ENCODE measurements around the gene SPATS2L. TPM values are rescaled to one million over a fixed set of nuclear protein-coding genes. Genes with fewer than 3 reads are reported as not detected.

Gene SPATS2L
- total RNA-seq, 1 donor from 2014 or later, result 40.8 TPM

DNA sequence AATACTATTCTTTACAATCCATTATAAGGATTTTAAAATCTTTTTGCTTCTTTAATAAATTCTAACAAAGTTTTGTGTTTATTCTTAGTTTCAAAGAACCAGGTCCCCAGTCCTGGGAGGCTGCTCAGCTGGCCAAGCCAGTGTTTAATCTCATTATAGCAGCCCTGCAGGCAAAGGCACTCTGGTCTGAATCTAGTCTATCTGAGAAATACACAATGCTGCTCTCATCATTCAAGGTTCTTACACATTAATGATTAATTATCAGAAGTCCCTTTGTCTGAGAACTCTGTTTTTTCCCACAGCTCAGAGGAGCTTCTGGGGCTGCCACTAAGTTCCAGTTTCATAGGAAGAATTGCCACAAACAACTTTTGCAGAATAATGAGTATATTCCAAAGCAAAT lies 175.7 kb downstream of the SPATS2L start:
- DNase-seq (ENCODE audit: low spot score in 2 of 2), result no peak
- FAIRE-seq, result no peak

DNA sequence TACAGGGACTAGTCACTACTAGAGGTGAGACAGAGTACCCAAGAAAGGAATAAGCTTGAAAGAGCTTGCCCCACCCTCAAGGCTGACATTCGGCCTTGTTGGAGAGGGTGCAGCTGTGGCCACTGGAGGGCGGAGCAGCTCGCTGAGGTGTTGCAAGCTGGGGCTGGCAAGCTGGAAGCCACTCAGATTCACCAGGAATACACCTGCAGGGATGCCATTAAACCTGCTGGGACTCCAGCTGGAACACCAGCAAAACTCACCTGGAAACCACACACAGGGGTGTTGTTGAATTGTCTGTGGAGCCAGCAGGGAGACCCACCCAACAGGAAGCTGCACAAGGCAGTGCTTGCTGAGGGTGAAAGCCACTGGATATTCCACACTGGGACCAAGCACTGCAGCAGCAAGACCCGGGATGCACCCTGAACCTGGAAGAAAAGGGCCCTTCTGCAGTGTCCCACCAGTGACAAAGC lies 177.3 kb downstream of the SPATS2L start:
- DNase-seq (ENCODE audit: low spot score in 2 of 2) (no peak), FAIRE-seq (no peak)

DNA sequence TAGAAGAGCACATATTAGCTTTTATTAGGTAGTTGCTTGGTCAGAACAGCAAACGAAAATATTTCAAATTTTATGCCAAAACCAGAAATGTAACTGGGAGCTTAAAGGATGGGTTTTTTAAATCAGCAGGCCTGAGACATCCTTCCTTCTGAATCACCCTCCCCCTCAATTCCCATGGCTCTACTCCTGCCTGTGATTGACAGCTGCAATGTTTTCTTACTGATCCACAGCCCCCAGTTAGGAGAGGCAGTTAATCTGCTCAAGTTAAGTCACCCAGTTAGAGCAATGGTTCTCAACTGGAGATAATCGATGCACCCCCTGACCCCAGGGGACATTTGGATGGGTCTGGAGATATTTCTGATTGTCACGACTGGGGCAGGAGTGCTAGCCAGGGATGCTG lies 178.4 kb downstream of the SPATS2L start:
- FAIRE-seq (no peak), DNase-seq (ENCODE audit: low spot score in 2 of 2) (no peak)

DNA sequence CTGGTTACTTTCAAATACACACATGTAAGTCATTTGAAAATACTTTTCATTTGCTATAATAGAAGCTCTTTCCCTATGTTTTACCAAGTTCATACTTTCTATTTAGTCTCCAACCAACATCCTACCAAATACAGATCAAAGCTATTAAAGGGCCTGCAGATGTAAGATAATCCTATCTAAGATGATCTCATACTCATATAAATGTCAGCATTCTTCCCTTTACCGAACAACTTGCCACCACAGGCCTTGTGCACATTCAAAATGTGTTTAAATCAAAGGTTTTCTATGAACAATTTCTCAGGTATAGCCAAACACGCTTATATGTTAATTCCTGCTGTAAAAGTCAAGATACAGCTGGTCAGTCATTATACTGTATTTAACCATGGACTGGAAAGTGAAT lies 180.0 kb downstream of the SPATS2L start:
- FAIRE-seq, result no peak
- DNase-seq (ENCODE audit: low spot score in 2 of 2), result no peak

DNA sequence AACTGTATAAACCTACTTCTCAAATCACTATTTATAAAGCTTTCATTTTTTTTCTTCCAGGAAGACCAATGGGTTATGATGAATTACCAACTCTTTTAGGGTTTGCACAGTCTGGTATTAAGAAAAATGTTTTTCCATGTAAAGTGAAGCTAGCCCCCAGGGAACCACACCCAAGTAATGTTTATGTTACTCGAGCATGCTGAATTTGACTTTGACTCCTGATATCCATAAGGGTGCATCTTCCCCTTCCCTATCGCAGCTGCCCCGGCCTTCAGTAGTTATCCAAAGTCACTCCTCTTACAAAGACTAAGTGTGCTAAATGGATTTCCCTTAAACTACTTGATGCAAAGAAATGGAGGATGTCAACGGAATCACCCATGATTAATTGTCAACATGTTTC lies 181.7 kb downstream of the SPATS2L start:
- no peak for FAIRE-seq
- no peak for DNase-seq (ENCODE audit: low spot score in 2 of 2)

DNA sequence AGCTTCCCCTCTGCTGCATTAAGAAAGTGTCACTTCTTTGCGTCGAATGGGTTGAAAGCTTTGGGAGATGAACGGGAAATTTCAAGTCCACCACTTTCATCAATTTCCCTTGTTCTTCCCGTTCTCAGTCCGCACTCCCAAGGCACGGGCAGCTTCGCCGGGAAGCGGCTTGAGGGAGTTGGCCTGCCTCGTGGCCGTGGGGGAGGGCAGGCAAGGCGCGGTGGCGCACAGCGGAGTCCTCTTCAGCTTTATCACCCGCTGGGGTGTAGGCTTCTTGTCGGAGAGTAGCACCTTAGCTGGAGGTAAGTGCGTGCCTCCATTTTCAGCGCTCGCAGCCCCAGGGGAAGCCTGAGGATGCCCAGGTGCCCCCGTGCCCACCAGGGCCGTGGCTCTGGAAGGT lies 183.5 kb downstream of the SPATS2L start:
- DNase-seq (ENCODE audit: low spot score in 2 of 2) (no peak), FAIRE-seq (no peak)

DNA sequence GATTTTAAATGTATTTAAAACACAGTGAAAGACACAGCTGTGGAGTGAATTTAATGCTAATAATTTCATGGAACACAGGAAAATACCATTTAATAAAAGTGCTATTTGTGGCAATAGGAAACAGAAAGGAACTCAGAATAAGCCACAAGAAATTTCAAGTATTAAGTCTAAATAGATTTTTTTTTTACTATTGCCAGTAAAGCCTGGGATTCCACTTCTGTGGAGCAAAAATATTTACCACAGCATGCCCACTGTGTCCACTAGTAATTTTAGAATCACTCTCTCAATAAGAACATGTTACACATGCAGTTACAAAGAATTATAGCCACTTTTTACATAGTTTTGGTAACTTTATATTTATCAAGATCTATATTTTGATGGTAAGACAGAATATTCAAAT lies 186.2 kb downstream of the SPATS2L start:
- FAIRE-seq (no peak), DNase-seq (ENCODE audit: low spot score in 2 of 2) (no peak)

- FAIRE-seq (no peak), DNase-seq (ENCODE audit: low spot score in 2 of 2) (no peak)
Observed at GRCh38 chr2:200494048-200494447, 187.6 kb downstream of the SPATS2L start.

DNA sequence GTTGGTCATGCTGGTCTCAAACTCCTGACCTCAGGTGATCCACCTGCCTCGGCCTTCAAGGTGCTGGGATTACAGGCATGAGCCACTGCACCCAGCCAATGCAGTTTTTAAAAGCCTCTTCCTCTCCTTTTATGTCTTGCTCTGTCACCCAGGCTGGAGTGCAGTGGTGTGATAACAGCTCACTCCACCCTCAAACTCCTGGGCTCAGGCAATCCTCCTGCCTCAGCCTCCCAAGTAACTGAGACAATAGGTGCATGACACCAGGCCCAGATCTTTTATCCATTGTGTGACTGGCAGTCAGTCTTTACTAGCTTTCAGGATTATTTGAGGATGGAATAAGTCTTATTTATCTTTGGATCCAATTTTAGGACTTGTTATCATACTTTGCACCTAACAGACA lies 190.2 kb downstream of the SPATS2L start:
- no peak for FAIRE-seq
- no peak for DNase-seq (ENCODE audit: low spot score in 2 of 2)

DNA sequence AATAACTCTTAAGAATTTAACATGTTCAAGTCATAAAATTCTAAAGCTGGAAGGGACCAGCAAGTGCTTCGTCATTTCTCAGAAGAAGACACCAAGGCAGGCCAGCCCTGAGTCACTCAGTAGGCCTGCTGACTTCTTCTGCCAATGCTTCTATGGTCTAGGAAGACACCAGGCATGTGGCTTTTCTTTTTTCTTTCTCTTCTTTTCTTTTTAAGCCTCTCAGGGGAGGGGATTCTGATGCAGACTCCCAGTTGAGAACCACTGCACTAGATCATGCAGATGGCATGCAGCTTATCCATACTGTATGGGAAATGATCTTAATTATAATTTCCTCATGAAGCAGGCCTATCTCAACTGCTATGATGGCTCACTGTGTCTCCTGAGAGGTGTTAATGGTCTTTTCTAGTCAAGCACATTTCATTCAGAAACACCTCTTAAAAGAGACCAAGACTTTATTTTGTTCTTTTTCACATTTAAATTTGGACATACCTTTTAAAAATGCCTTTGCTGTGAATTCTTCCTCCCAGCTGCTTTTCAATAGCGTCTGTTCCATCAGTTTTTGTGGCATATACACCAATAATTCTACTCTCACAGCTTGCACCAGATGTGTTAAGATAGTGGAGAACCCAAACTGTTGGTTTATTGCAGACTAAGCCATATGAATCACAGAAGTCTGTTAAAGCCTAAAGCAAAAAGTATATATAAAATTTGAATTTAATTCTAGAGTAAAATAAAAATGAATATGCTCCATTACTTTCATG lies 192.1 kb downstream of the SPATS2L start:
- no peak for FAIRE-seq
- no peak for DNase-seq (ENCODE audit: low spot score in 2 of 2)

GRCh38 chr2:200502196-200502595 lies 195.7 kb downstream of the SPATS2L start:
- FAIRE-seq (no peak), DNase-seq (ENCODE audit: low spot score in 2 of 2) (no peak)

DNA sequence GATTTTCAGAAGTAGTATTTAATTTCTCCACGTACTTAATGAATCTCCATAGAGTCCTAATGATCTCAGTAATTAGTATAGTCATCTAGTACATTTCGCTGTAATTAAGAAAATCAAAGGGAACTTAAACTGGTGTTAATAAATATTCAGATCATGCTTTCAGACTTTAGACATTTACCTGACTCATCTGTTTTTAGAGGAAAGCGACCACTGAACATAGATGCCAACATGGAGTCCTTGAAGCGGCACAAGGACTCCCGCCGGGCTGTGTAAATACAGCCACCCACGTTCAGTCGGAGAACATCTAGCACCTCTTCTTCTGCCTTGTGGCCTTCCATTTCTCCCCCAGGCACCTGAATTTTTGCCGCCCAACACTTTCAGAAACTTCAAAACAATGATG lies 200.2 kb downstream of the SPATS2L start:
- FAIRE-seq (no peak), DNase-seq (ENCODE audit: low spot score in 2 of 2) (no peak)

DNA sequence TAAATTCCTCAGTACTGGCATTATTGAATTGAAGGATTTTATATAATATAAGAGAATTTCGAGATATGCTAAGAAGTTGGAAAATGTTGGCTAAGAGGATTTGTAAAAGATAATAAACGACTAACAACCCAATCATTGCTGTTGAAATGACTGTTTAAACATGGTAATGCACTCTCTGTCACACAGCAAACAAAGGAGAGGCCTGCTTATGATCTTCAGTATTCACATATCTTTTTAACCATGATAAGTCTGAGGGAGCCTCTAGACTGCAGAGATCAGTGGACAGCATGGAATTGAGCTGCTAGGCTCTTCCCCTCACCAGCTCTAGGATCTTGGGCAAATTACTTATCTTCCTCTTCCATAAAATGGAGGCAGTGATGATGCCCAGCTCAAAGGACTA lies 200.7 kb downstream of the SPATS2L start:
- DNase-seq (ENCODE audit: low spot score in 2 of 2) (no peak), FAIRE-seq (no peak)

GRCh38 chr2:200509235-200509611 lies 202.7 kb downstream of the SPATS2L start:
- no peak for FAIRE-seq

DNA sequence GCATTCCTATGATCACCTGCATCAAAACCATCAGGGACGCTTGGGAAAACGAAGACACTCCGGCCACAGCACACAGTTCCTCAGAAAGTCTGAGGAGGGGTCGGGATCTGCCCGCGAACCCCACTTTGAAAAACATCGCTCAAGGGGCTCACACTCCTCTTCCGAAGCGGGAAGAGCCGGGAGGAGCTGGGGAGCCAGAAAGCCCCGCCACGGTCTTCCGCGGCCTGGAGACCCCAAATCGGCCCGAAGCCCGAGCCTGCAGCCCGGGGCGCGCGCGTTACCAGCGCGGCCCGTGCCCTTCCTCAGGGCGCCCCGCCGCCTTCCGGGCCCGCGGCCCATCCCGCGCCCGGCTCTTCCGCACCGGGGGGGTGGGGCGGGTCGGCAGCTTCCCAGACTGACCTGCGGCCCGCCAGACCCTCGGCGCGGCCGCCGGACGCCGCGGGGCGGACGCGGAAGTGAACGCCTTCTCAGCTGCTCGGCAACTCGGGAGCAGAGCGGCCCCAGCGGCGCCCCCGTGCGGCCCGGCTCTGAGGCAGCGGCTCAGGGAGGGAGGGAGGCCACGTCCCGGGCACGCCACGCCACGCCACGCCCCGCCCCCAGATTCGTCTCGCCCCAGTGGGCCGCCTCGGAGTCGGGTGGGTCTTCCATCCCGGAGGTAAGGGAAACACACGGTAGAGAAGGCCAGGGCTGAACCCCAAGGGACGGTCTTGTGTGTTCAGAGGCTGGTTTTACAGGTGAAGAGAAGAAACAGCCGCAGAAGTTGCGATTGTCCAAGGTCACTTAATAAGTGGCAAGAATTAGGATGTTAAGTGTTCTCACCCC lies 203.3 kb downstream of the SPATS2L start, which contains the start of gene KCTD18:
Gene KCTD18 (minus strand): TSS at position 457 of the 822 bp plus-strand sequence. CDS start 3,052 bp downstream, outside the sequence.
- DNase-seq (ENCODE audit: low spot score in 2 of 2), result peak; percentile 95 to 97
- no peak for FAIRE-seq

More at GRCh38 chr2:200509235-200509611, 202.7 kb downstream of the SPATS2L start:
- DNase-seq (ENCODE audit: low spot score in 2 of 2), result peak; percentile 24 to 36

- no peak for DNase-seq (ENCODE audit: low spot score in 2 of 2)
- no peak for FAIRE-seq
Observed at GRCh38 chr2:200515155-200515554, 208.7 kb downstream of the SPATS2L start.

GRCh38 chr2:200523158-200523557 lies 216.7 kb downstream of the SPATS2L start:
- FAIRE-seq (no peak), DNase-seq (ENCODE audit: low spot score in 2 of 2) (no peak)

DNA sequence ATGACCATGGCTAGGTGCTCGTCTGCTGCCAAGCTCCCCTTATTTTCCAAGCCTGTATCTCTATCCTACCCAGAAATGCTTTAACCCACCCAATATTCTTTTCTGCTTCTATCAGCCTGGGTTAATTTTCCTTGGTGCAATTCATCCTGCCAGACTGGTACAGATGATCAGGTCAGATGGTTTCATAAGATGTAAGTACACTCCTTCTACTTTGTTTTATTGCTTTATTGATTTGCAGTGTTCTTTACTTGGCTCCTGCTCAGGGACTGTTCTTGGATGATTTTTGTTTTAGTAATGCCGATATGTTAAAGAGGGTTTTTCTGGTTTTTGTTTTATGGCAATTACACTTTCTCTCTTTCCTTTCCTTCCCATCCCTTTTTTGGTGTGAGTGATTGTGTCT lies 217.1 kb downstream of the SPATS2L start:
- FAIRE-seq, result no peak
- no peak for DNase-seq (ENCODE audit: low spot score in 2 of 2)

GRCh38 chr2:200525066-200525465 lies 218.6 kb downstream of the SPATS2L start:
- DNase-seq (ENCODE audit: low spot score in 2 of 2) (no peak), FAIRE-seq (no peak)

DNA sequence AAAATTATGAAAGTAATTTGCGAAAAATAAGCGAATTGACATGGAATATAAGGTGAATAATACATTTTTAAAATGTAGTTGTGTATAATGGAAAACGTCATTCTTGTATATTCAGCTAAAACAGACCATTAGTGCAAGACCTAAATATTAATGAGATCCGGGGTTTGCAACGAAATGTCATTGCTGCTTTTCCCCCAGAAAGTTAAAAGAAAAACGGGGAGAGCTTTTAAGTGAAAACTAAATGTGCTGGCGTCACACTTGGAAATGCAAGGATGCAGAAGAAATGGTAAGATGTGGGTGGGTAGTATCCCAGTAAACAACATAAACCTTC lies 219.0 kb downstream of the SPATS2L start:
- DNase-seq (ENCODE audit: low spot score in 2 of 2) (no peak), FAIRE-seq (no peak)

- FAIRE-seq, result no peak
- peak; percentile 74 to 95 for DNase-seq (ENCODE audit: low spot score in 2 of 2)
Observed at GRCh38 chr2:200525882-200526651, 219.6 kb downstream of the SPATS2L start, which contains the start of gene SGO2. TSS of gene SGO2 (plus strand) at chr2:200526207. CDS start at chr2:200532976, 6,769 bp downstream.
